GM12874 (cell line): ENCODE data around the gene BTN2A1.

Source experiments
- CTCF ChIP-seq: IDR thresholded peaks from 2 replicates; pipeline ENCODE4 v1.5.1; 2011; ENCODE audit warnings: low read depth, mild to moderate bottlenecking, control low read depth, low read length, moderate library complexity; ENCODE audit not compliant: insufficient read depth

The BTN2A1 gene

GRCh38 chr6:26415791-26416190, 42.0 kb upstream of the BTN2A1 start:
- TF ChIP-seq CTCF = no peak

GRCh38 chr6:26416288-26416687, 41.5 kb upstream of the BTN2A1 start:
- no peak for TF ChIP-seq CTCF

- peak; percentile 54 for TF ChIP-seq CTCF
Measured at GRCh38 chr6:26420688-26421171, 37.0 kb upstream of the BTN2A1 start.

GRCh38 chr6:26421259-26422144, 36.3 kb upstream of the BTN2A1 start:
- TF ChIP-seq CTCF = no peak

- TF ChIP-seq CTCF = no peak
Measured at GRCh38 chr6:26422329-26422728, 35.4 kb upstream of the BTN2A1 start.

- TF ChIP-seq CTCF = no peak
Measured at GRCh38 chr6:26426691-26427450, 30.9 kb upstream of the BTN2A1 start.

- no peak for TF ChIP-seq CTCF
Measured at GRCh38 chr6:26427451-26427809, 30.3 kb upstream of the BTN2A1 start.
